ENCODE results near the gene SYK. TPM values are rescaled to one million over a fixed set of nuclear protein-coding genes. Genes with fewer than 3 reads are reported as not detected.

Gene SYK
- total RNA-seq, 4 donors from 2014 or later, result 7.0 to 16.6 (median 8.7) TPM

DNA sequence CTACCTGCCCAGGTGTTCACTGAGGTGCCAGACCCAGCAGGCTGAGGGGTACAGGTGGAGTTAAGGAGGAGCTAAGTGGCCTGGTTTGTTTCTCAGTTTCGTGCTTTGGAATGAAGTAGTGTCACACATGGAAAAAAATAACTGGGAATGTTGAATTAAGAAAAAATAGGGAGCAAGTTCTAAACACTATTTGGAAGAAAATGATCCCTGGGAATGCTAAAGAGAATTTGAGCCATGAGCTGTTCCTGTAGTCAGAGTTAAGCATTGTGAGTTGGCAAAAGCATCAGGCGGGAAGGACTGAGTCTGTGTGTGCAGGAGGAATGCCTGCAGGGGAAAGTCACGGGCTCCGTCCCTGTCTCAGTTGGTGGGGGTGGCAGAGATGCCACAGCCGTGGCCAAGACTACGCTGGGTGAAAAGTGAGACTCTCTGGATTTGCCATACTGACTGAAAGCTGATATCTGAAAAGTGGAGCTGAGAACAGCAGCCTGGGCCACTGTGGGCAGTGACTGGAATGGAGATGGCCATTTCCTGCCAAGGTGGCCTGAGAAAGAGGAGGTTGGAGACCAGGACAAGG lies 37.0 kb downstream of the SYK start:
- Histone ChIP-seq H3K4me3 (no peak overlapping the region), H3K36me3 (no peaks in the 10 kb centered on the region), H3K27me3 (no peaks in the 10 kb centered on the region), H3K9me3 (no peaks in the 10 kb centered on the region), H3K4me1 (peaks cover 4 to 12% (median 10%) of the 10 kb centered on the region in 4 donors), H3K27ac (replicated peaks in 1 of 4) (no peak overlapping the region)
- 79% methylated on average over 6 of the region's 6 CpGs for WGBS
- intact Hi-C loops (cut with DNase I), result no loop called here
- no peak for DNase-seq (ENCODE audit: extremely low spot score)
- TF ChIP-seq EP300 (IDR thresholded peaks at IDR 0.05) (no peak), POLR2AphosphoS5 (IDR thresholded peaks at IDR 0.05) (no peak), POLR2A (IDR thresholded peaks at IDR 0.05; ENCODE audit: low read depth) (no peak)
- TF ChIP-seq, protein P1, sequence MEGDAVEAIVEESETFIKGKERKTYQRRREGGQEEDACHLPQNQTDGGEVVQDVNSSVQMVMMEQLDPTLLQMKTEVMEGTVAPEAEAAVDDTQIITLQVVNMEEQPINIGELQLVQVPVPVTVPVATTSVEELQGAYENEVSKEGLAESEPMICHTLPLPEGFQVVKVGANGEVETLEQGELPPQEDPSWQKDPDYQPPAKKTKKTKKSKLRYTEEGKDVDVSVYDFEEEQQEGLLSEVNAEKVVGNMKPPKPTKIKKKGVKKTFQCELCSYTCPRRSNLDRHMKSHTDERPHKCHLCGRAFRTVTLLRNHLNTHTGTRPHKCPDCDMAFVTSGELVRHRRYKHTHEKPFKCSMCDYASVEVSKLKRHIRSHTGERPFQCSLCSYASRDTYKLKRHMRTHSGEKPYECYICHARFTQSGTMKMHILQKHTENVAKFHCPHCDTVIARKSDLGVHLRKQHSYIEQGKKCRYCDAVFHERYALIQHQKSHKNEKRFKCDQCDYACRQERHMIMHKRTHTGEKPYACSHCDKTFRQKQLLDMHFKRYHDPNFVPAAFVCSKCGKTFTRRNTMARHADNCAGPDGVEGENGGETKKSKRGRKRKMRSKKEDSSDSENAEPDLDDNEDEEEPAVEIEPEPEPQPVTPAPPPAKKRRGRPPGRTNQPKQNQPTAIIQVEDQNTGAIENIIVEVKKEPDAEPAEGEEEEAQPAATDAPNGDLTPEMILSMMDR (IDR thresholded peaks at IDR 0.05), result no peak

DNA sequence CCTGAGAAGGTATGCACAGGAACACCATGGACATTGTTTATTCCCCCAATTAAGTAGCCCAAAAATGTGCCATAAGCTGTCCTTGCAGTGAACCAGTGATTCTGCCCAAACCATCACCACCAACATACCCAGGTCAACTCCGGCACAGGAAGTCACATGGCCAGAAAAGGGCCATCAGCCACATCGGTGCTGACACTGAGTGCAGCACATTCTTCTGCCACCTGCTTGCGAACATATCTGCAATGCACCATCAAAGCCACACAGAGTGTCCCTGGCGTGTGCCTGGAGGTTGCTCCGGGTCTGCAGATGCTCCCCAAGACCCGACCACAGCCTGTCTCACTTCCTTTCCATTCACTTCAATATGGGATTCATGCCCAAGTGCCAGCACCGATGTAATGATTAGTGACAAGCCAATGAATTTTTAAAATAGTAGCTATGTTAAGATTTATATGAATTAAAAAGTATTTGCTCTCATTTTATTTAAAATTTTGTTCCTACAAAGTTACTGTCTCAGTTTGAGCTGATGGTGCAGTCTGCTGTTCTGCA lies 37.6 kb downstream of the SYK start:
- Histone ChIP-seq H3K27ac (replicated peaks in 1 of 4) (no peak overlapping the region), H3K27me3 (no peaks in the 10 kb centered on the region), H3K9me3 (no peaks in the 10 kb centered on the region), H3K4me3 (no peak overlapping the region), H3K36me3 (peaks cover 0 to 5% (median 0%) of the 10 kb centered on the region in 4 donors), H3K4me1 (peaks cover 4 to 12% (median 10%) of the 10 kb centered on the region in 4 donors)
- intact Hi-C loops (cut with DNase I), result no loop called here
- DNase-seq (ENCODE audit: extremely low spot score), result no peak
- 71% methylated on average over 7 of the region's 7 CpGs for WGBS
- no peak for TF ChIP-seq EP300 (IDR thresholded peaks at IDR 0.05)
- TF ChIP-seq POLR2A (IDR thresholded peaks at IDR 0.05; ENCODE audit: low read depth), result no peak
- no peak for TF ChIP-seq POLR2AphosphoS5 (IDR thresholded peaks at IDR 0.05)
- TF ChIP-seq, protein P1 (IDR thresholded peaks at IDR 0.05), result no peak

DNA sequence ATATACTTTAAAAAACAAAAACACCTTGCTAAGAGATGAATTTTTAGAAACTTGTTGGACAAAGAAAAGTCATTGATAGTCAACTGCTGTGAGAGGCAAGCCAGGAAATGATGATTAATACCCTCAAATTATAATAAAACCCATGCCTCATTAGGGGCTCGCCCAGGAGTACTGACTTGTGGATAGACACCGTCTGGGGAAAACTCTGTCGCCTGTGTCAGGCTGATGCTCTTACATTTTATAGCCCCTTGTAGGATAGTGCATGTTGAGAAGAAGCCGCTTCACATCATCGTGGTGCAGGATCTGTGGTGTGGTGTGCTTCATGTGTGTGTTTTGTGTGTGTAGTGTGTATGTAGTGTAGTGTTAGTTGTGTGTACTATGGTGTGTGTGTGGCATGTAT lies 39.1 kb downstream of the SYK start:
- Histone ChIP-seq H3K27me3 (no peaks in the 10 kb centered on the region), H3K4me3 (no peak overlapping the region), H3K27ac (replicated peaks in 1 of 4) (no peak overlapping the region), H3K9me3 (no peaks in the 10 kb centered on the region), H3K36me3 (peaks cover 0 to 17% (median 0%) of the 10 kb centered on the region in 4 donors), H3K4me1 (peaks cover 0 to 3% (median under 1%) of the 10 kb centered on the region in 4 donors)
- DNase-seq (ENCODE audit: extremely low spot score), result no peak
- intact Hi-C loops (cut with DNase I), result no loop called here
- TF ChIP-seq EP300 (IDR thresholded peaks at IDR 0.05), result no peak
- TF ChIP-seq POLR2A (IDR thresholded peaks at IDR 0.05; ENCODE audit: low read depth), result no peak
- WGBS, result 80% methylated on average over 5 of the region's 5 CpGs

DNA sequence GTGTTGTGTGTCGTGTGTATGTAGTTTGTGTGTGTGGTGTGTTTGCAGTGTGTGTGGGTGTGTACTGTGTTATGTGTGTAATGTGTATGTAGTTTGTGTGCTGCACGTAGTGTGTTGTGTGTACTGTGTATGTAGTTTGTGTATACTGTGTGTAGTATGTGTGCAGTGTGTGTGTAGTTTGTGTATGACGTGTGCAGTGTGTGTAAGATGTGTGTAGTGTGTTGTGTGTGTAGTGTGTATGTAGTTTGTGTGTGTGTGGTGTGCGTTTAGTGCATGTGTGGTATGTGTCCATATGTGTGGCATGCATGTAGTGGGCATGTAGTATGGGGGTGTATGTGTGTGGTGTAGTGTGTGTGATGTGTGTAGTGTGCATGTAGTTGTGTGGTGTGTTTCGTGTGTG lies 39.6 kb downstream of the SYK start:
- intact Hi-C loops (cut with DNase I), result no loop called here
- DNase-seq (ENCODE audit: extremely low spot score), result no peak
- H3K4me1 ChIP-seq, result no peaks in the 10 kb centered on the region
- H3K27ac ChIP-seq (replicated peaks in 1 of 4), result no peak overlapping the region
- H3K4me3 ChIP-seq, result no peak overlapping the region
- no peaks in the 10 kb centered on the region for H3K27me3 ChIP-seq
- H3K9me3 ChIP-seq, result no peaks in the 10 kb centered on the region
- peaks cover 0 to 22% (median 1%) of the 10 kb centered on the region in 4 donors for H3K36me3 ChIP-seq
- WGBS, result 89% methylated on average over 5 of the region's 5 CpGs
- TF ChIP-seq, protein P1 (IDR thresholded peaks at IDR 0.05), result no peak
- no peak for TF ChIP-seq EP300 (IDR thresholded peaks at IDR 0.05)
- TF ChIP-seq POLR2AphosphoS5 (IDR thresholded peaks at IDR 0.05), result no peak
- TF ChIP-seq POLR2A (IDR thresholded peaks at IDR 0.05; ENCODE audit: low read depth), result no peak

DNA sequence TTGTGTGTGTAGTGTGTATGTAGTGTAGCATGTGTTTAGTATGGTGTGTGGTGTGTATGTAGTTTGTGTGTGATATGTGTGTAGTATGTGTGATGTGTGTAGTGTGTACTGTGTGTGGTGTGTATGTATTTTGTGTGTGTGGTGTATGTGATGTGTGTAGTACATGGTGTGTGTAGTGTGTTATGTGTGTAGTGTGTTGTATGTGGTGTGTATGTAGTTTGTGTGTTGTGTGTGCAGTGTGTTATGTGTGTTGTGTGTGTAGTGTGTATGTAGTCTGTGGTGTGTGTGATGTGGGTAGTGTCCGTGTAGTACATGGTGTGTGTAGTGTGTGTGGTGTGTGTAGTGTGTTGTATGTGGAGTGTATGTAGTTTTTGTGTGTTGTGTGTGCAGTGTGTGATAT lies 40.0 kb downstream of the SYK start:
- no peaks in the 10 kb centered on the region for H3K9me3 ChIP-seq
- intact Hi-C loops (cut with DNase I), result no loop called here
- WGBS, result 74% methylated on average over 1 of the region's 1 CpG
- TF ChIP-seq POLR2A (IDR thresholded peaks at IDR 0.05; ENCODE audit: low read depth) (no peak), EP300 (IDR thresholded peaks at IDR 0.05) (no peak), POLR2AphosphoS5 (IDR thresholded peaks at IDR 0.05) (no peak)
- TF ChIP-seq, protein P1 (IDR thresholded peaks at IDR 0.05), result no peak
- H3K36me3 ChIP-seq, result peaks cover 0 to 22% (median 1%) of the 10 kb centered on the region in 4 donors
- DNase-seq (ENCODE audit: extremely low spot score), result no peak
- H3K4me3 ChIP-seq, result no peak overlapping the region
- no peaks in the 10 kb centered on the region for H3K4me1 ChIP-seq
- H3K27ac ChIP-seq (replicated peaks in 1 of 4), result no peak overlapping the region
- no peaks in the 10 kb centered on the region for H3K27me3 ChIP-seq
